PC-9 (cell line): ENCODE data around the gene TRAF2.

Experiments used
- CTCF ChIP-seq: fragments of 200-600 bp; sonication (generic); conservative IDR thresholded peaks from 2 replicates; pipeline ENCODE4 v1.6.1; 2017; ENCODE audit warnings: mixed run types, antibody characterized with exemption, mild to moderate bottlenecking, moderate library complexity
- EZH2 ChIP-seq: fragments of 200-600 bp; sonication (generic); IDR thresholded peaks from 2 replicates; pipeline ENCODE4 v1.8.0; 2017; ENCODE audit warnings: antibody characterized with exemption, low read depth

GRCh38 chr9:136952876-136953770 lies 66.8 kb downstream of the TRAF2 start:
- no peak for TF ChIP-seq CTCF
- no peak for TF ChIP-seq EZH2
